ENCODE results near the gene RNF208. TPM values are rescaled to one million over a fixed set of nuclear protein-coding genes. Genes with fewer than 3 reads are reported as not detected.

Gene RNF208
- total and polyA plus RNA-seq, 9 of the 15 experiments (the other 6 are each of a cell fraction or from before 2014, with no cell fraction given) = 0.15 to 6.9 (median 0.50) TPM; not detected in 2

- TF ChIP-seq MXD1 (CRISPR knock-in tag; IDR thresholded peaks at IDR 0.05; ENCODE audit: borderline replicate concordance, poor library complexity, severe bottlenecking) (peak; percentile 70), CAMTA2 (CRISPR knock-in tag; conservative IDR thresholded peaks at IDR 0.05) (peak; percentile 80; the same call in 1 of the 2 replicates), FOXP1 (CRISPR knock-in tag; IDR thresholded peaks at IDR 0.05) (peak; percentile 79; the same call in 1 of the 2 replicates), DIDO1 (tag; IDR thresholded peaks at IDR 0.05; ENCODE audit: low read depth) (0 out of 2 replicates have a peak, but pooled peaks have one; percentile 36), HNRNPL (IDR thresholded peaks at IDR 0.05; ENCODE audit: low read depth, low read length) (peak; percentile 77; the same call in 1 of the 2 replicates), ZNF512 (tag; IDR thresholded peaks at IDR 0.05) (no peak), ZNF324 (CRISPR knock-in tag; IDR thresholded peaks at IDR 0.05) (peak; percentile 46; the same call in 1 of the 2 replicates), ZNF140 (CRISPR knock-in tag; IDR thresholded peaks at IDR 0.05) (no peak), RHOXF2B (CRISPR knock-in tag; conservative IDR thresholded peaks at IDR 0.05) (no peak), BRF2 (IDR thresholded peaks at IDR 0.05; ENCODE audit: borderline replicate concordance, insufficient read depth, insufficient read length) (no peak), ZNF57 (CRISPR knock-in tag; IDR thresholded peaks at IDR 0.05) (0 out of 2 replicates have a peak, but pooled peaks have one; percentile 59), ZBTB7A (IDR thresholded peaks at IDR 0.05; ENCODE audit: borderline replicate concordance, control insufficient read depth, low read depth, low read length) (peak; percentile 97)
- TF ChIP-seq, protein P1, sequence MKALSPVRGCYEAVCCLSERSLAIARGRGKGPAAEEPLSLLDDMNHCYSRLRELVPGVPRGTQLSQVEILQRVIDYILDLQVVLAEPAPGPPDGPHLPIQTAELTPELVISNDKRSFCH (CRISPR knock-in tag; IDR thresholded peaks at IDR 0.05) = no peak
- TF ChIP-seq, protein P1 (tag; IDR thresholded peaks at IDR 0.05) = peak; percentile 91
- TF ChIP-seq, protein P2, sequence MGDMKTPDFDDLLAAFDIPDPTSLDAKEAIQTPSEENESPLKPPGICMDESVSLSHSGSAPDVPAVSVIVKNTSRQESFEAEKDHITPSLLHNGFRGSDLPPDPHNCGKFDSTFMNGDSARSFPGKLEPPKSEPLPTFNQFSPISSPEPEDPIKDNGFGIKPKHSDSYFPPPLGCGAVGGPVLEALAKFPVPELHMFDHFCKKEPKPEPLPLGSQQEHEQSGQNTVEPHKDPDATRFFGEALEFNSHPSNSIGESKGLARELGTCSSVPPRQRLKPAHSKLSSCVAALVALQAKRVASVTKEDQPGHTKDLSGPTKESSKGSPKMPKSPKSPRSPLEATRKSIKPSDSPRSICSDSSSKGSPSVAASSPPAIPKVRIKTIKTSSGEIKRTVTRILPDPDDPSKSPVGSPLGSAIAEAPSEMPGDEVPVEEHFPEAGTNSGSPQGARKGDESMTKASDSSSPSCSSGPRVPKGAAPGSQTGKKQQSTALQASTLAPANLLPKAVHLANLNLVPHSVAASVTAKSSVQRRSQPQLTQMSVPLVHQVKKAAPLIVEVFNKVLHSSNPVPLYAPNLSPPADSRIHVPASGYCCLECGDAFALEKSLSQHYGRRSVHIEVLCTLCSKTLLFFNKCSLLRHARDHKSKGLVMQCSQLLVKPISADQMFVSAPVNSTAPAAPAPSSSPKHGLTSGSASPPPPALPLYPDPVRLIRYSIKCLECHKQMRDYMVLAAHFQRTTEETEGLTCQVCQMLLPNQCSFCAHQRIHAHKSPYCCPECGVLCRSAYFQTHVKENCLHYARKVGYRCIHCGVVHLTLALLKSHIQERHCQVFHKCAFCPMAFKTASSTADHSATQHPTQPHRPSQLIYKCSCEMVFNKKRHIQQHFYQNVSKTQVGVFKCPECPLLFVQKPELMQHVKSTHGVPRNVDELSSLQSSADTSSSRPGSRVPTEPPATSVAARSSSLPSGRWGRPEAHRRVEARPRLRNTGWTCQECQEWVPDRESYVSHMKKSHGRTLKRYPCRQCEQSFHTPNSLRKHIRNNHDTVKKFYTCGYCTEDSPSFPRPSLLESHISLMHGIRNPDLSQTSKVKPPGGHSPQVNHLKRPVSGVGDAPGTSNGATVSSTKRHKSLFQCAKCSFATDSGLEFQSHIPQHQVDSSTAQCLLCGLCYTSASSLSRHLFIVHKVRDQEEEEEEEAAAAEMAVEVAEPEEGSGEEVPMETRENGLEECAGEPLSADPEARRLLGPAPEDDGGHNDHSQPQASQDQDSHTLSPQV (IDR thresholded peaks at IDR 0.05) = no peak
- TF ChIP-seq, protein P3, sequence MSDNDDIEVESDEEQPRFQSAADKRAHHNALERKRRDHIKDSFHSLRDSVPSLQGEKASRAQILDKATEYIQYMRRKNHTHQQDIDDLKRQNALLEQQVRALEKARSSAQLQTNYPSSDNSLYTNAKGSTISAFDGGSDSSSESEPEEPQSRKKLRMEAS (CRISPR knock-in tag; IDR thresholded peaks at IDR 0.05) = peak; percentile 94
- TF ChIP-seq, protein P4, sequence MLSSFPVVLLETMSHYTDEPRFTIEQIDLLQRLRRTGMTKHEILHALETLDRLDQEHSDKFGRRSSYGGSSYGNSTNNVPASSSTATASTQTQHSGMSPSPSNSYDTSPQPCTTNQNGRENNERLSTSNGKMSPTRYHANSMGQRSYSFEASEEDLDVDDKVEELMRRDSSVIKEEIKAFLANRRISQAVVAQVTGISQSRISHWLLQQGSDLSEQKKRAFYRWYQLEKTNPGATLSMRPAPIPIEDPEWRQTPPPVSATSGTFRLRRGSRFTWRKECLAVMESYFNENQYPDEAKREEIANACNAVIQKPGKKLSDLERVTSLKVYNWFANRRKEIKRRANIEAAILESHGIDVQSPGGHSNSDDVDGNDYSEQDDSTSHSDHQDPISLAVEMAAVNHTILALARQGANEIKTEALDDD (IDR thresholded peaks at IDR 0.05) = no peak
Observed at GRCh38 chr9:137240318-137240840, 18.3 kb upstream of the RNF208 start (continued).

Data from K562 (cell line).